ENCODE results near the gene RTL10.

DNA sequence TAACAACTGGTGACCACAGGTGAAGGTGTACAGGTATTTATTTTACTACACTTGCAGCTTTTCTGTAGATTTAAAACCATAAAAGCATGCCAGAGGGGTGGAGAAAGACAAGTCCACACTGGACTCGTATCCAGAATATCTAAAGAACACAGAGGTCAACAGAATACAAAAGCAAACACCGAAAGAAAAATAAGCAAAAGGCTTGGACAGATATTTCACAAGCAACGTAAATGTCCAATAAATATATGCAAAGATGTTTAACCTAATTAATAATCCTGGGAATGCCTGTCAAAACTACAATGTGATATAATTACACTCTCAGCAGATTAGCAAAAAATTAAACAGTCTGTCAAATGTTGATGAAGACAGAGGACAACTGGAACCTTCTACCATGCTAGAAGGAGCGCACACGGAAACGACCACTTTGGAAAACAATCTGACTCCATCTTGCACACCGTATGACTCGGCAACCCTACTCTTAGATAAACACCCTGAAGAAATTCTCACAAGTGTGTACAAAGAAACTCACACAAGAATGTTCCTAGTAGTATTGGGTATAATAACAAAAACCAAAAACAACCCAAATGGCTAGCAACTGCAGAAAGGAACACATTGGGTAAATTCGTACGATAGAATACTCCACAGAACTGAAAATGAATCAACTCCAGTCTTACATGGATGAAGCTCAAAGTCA lies 27.2 kb downstream of the RTL10 start:
- TF ChIP-seq, protein P1, sequence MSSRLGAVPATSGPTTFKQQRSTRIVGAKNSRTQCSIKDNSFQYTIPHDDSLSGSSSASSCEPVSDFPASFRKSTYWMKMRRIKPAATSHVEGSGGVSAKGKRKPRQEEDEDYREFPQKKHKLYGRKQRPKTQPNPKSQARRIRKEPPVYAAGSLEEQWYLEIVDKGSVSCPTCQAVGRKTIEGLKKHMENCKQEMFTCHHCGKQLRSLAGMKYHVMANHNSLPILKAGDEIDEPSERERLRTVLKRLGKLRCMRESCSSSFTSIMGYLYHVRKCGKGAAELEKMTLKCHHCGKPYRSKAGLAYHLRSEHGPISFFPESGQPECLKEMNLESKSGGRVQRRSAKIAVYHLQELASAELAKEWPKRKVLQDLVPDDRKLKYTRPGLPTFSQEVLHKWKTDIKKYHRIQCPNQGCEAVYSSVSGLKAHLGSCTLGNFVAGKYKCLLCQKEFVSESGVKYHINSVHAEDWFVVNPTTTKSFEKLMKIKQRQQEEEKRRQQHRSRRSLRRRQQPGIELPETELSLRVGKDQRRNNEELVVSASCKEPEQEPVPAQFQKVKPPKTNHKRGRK (CRISPR knock-in tag; IDR thresholded peaks at IDR 0.05; ENCODE audit: borderline replicate concordance): no peak
- TF ChIP-seq, protein P2, sequence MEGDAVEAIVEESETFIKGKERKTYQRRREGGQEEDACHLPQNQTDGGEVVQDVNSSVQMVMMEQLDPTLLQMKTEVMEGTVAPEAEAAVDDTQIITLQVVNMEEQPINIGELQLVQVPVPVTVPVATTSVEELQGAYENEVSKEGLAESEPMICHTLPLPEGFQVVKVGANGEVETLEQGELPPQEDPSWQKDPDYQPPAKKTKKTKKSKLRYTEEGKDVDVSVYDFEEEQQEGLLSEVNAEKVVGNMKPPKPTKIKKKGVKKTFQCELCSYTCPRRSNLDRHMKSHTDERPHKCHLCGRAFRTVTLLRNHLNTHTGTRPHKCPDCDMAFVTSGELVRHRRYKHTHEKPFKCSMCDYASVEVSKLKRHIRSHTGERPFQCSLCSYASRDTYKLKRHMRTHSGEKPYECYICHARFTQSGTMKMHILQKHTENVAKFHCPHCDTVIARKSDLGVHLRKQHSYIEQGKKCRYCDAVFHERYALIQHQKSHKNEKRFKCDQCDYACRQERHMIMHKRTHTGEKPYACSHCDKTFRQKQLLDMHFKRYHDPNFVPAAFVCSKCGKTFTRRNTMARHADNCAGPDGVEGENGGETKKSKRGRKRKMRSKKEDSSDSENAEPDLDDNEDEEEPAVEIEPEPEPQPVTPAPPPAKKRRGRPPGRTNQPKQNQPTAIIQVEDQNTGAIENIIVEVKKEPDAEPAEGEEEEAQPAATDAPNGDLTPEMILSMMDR (IDR thresholded peaks at IDR 0.05): no peak
- TF ChIP-seq, protein P3, sequence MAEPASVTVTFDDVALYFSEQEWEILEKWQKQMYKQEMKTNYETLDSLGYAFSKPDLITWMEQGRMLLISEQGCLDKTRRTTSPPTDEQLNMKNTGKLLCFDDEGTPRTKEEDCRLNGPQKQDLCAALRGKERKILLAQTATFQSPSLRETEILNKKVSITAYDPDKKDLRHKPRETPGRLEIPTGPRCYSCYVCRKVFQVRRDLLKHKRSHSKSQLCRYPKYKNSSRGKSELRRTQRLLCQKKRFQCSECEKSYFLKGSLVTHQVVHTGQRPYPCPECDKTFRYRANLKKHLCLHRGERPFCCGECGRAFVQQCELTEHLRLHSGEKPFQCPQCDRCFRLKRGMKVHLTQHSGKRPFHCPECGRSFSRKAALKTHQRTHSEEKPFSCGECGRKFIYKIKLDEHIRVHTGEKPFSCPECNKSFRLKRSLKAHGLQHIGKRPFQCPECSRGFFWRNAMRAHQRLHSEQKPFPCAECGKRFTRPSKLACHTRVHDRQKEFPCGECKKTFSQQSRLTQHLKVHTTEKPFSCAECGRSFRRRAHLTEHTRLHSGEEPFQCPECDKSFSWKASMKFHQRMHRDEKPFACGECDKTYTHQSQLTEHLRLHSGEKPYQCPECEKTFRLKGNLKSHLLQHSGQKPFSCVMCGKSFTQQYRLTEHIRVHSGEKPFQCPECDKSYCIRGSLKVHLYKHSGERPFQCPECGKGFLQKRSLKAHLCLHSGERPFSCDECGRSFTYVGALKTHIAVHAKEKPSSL (CRISPR knock-in tag; conservative IDR thresholded peaks at IDR 0.05): no peak
- TF ChIP-seq, protein P4, sequence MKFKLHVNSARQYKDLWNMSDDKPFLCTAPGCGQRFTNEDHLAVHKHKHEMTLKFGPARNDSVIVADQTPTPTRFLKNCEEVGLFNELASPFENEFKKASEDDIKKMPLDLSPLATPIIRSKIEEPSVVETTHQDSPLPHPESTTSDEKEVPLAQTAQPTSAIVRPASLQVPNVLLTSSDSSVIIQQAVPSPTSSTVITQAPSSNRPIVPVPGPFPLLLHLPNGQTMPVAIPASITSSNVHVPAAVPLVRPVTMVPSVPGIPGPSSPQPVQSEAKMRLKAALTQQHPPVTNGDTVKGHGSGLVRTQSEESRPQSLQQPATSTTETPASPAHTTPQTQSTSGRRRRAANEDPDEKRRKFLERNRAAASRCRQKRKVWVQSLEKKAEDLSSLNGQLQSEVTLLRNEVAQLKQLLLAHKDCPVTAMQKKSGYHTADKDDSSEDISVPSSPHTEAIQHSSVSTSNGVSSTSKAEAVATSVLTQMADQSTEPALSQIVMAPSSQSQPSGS (CRISPR knock-in tag; IDR thresholded peaks at IDR 0.05; ENCODE audit: borderline replicate concordance, low read depth): no peak
- TF ChIP-seq, protein P5, sequence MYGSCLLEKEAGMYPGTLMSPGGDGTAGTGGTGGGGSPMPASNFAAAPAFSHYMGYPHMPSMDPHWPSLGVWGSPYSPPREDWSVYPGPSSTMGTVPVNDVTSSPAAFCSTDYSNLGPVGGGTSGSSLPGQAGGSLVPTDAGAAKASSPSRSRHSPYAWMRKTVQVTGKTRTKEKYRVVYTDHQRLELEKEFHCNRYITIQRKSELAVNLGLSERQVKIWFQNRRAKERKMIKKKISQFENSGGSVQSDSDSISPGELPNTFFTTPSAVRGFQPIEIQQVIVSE (CRISPR knock-in tag; IDR thresholded peaks at IDR 0.05; ENCODE audit: borderline replicate concordance): no peak
- TF ChIP-seq, protein P6, sequence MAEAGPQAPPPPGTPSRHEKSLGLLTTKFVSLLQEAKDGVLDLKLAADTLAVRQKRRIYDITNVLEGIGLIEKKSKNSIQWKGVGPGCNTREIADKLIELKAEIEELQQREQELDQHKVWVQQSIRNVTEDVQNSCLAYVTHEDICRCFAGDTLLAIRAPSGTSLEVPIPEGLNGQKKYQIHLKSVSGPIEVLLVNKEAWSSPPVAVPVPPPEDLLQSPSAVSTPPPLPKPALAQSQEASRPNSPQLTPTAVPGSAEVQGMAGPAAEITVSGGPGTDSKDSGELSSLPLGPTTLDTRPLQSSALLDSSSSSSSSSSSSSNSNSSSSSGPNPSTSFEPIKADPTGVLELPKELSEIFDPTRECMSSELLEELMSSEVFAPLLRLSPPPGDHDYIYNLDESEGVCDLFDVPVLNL (CRISPR knock-in tag; IDR thresholded peaks at IDR 0.05; ENCODE audit: borderline replicate concordance, low read depth): no peak
- TF ChIP-seq, protein P7, sequence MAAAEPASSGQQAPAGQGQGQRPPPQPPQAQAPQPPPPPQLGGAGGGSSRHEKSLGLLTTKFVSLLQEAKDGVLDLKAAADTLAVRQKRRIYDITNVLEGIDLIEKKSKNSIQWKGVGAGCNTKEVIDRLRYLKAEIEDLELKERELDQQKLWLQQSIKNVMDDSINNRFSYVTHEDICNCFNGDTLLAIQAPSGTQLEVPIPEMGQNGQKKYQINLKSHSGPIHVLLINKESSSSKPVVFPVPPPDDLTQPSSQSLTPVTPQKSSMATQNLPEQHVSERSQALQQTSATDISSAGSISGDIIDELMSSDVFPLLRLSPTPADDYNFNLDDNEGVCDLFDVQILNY (CRISPR knock-in tag; IDR thresholded peaks at IDR 0.05): no peak
- TF ChIP-seq NR1H2 (CRISPR knock-in tag; IDR thresholded peaks at IDR 0.05): no peak
- TF ChIP-seq JUN (CRISPR knock-in tag; IDR thresholded peaks at IDR 0.05): no peak
- TF ChIP-seq ZNF232 (CRISPR knock-in tag; IDR thresholded peaks at IDR 0.05): no peak
- TF ChIP-seq, protein P8, sequence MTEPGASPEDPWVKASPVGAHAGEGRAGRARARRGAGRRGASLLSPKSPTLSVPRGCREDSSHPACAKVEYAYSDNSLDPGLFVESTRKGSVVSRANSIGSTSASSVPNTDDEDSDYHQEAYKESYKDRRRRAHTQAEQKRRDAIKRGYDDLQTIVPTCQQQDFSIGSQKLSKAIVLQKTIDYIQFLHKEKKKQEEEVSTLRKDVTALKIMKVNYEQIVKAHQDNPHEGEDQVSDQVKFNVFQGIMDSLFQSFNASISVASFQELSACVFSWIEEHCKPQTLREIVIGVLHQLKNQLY (CRISPR knock-in tag; IDR thresholded peaks at IDR 0.05): no peak
- TF ChIP-seq, protein P9, sequence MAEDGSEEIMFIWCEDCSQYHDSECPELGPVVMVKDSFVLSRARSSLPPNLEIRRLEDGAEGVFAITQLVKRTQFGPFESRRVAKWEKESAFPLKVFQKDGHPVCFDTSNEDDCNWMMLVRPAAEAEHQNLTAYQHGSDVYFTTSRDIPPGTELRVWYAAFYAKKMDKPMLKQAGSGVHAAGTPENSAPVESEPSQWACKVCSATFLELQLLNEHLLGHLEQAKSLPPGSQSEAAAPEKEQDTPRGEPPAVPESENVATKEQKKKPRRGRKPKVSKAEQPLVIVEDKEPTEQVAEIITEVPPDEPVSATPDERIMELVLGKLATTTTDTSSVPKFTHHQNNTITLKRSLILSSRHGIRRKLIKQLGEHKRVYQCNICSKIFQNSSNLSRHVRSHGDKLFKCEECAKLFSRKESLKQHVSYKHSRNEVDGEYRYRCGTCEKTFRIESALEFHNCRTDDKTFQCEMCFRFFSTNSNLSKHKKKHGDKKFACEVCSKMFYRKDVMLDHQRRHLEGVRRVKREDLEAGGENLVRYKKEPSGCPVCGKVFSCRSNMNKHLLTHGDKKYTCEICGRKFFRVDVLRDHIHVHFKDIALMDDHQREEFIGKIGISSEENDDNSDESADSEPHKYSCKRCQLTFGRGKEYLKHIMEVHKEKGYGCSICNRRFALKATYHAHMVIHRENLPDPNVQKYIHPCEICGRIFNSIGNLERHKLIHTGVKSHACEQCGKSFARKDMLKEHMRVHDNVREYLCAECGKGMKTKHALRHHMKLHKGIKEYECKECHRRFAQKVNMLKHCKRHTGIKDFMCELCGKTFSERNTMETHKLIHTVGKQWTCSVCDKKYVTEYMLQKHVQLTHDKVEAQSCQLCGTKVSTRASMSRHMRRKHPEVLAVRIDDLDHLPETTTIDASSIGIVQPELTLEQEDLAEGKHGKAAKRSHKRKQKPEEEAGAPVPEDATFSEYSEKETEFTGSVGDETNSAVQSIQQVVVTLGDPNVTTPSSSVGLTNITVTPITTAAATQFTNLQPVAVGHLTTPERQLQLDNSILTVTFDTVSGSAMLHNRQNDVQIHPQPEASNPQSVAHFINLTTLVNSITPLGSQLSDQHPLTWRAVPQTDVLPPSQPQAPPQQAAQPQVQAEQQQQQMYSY (CRISPR knock-in tag; IDR thresholded peaks at IDR 0.05): no peak
